Mammary epithelial cell (primary cell): Measurements from ENCODE around the gene CBX2.

ENCODE experiments used
- CTCF ChIP-seq, 2 donors: IDR thresholded peaks in 1 of 2; conservative IDR thresholded peaks in 1 of 2; 2 replicates each; pipeline ENCODE4 v1.5.1; 2011 to 2012; ENCODE audit warnings: inconsistent platforms in 2 of 2, low read length in 2 of 2, mild to moderate bottlenecking in 2 of 2, control low read depth in 1 of 2, low read depth in 1 of 2; ENCODE audit not compliant: insufficient read depth in 1 of 2; ENCODE audit errors: extremely low read depth in 1 of 2
- EZH2 ChIP-seq: IDR thresholded peaks from 2 replicates; pipeline ENCODE4 v1.6.1; 2012; ENCODE audit warnings: low read length, inconsistent platforms, borderline replicate concordance

GRCh38 chr17:79748295-79749099 is 29.5 kb upstream of the CBX2 start:
- TF ChIP-seq EZH2 (peak; percentile 35), CTCF (conservative IDR thresholded peaks at IDR 0.05 in 1 of 2, IDR thresholded peaks at IDR 0.05 in 1 of 2; ENCODE audit: extremely low read depth in 1 of 2, insufficient read depth in 1 of 2, low read depth in 1 of 2, low read length in 2 of 2) (no peak)
